Measurements from ENCODE around the gene GSTM3. TPM values are rescaled to one million over a fixed set of nuclear protein-coding genes. Genes with fewer than 3 reads are reported as not detected.
"Not testable (repeated sequence)": the region's sequence is repeated elsewhere in the genome, so short reads cannot be mapped to it uniquely, and the experiment has no call there.

Gene GSTM3
- total RNA-seq, 1 donor from 2014 or later, result 18.5 TPM

DNA sequence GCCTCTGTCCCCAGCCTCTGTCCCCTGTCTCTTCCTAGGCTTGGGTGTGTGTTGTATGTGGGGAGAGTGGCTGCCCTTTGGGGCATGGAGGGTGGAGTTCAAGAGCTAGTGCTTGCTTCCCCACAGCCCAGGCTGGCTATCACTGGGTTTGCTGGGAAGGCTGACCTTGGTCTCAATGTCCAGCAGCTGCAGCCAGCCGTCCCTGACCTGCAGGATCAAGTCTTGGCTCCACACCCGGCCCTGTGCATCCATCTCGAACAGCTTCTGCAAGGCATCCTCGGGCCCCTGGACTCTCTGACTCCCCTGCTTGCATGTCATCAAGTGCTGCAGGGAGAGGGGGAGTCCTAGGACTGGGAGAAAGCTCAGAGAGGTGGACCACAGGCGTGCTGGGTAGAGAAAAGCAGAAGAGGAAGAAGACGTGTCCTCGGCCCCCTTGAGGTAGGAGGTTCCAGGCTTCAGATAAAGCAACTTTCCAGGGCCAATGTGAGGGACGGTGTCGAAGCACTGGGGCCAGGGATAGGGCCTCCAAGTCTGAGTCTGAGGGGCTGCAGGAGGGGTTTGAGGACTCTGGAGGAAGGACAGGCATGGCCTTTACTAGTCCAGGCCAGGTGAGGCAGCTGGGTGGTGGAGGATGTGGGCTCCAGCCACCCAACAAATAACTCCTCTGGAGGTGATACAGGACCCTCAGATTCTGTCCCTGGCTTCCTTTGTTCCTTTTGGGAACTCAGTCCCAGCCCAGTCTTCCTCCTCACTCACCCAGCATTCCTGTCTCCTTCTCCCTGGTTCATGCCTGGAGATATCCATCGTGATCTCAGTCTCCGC, 18.9 kb upstream of the GSTM3 start:
- Histone ChIP-seq H3K4me1 (peaks cover 12% of the 10 kb centered on the region), H3K9me3 (no peaks in the 10 kb centered on the region), H3K36me3 (no peaks in the 10 kb centered on the region), H3K27me3 (ENCODE audit: low read depth) (no peaks in the 10 kb centered on the region), H3K27ac (no peak overlapping the region), H3K4me3 (no peak overlapping the region)
- no peak for TF ChIP-seq CTCF (IDR thresholded peaks at IDR 0.05)
- ATAC-seq, result no peak
- peak; percentile 42 for DNase-seq
- intact Hi-C loops (cut with DNase I), result no loop called here

DNA sequence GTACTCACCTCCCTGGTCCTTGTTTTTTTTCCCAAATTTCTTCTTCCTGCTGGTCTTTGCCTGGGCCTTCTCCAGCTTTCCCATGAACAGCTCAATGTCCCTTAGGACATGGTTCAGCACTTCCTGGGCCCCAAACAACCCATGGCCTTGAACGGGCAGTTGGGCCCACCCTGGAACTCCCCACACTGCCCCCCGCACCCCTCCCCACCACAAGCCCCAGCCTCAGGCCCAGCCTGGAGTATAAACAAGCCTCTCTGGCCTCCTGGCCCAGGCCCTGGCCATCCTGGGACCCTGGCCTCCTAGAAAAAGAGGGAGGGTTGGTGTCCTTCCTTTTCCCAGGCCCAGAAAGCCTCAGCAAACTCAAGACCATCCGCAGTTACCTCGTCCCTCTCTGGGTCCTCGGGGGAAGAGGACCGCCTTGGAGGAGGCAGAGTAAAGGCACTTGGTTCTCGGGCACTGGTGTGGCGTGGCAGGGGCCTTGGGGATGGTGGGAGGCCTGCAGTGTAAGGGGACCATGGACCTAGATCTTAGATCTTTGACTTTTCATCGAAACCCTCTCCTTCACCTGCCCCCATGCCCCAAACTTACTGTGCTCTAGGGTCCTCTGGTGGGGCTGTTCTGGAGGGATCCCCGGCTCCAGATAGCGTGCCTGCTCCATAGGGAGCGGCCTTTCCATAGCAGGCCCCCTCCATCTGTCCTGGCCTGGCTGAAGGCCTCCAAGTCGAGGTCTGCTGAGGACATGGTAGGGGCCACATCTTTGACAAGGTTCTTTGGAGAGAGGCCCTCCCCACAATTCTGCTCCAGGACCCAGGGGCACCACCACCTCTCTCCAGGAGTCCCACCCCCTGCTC, 17.3 kb upstream of the GSTM3 start:
- Histone ChIP-seq H3K4me1 (peaks cover 4% of the 10 kb centered on the region), H3K4me3 (no peak overlapping the region), H3K9me3 (no peaks in the 10 kb centered on the region), H3K27ac (no peak overlapping the region), H3K36me3 (no peaks in the 10 kb centered on the region), H3K27me3 (ENCODE audit: low read depth) (no peaks in the 10 kb centered on the region)
- intact Hi-C loops (cut with DNase I), result no loop called here
- ATAC-seq (no peak), DNase-seq (peak; percentile 25)
- TF ChIP-seq CTCF (IDR thresholded peaks at IDR 0.05), result no peak

DNA sequence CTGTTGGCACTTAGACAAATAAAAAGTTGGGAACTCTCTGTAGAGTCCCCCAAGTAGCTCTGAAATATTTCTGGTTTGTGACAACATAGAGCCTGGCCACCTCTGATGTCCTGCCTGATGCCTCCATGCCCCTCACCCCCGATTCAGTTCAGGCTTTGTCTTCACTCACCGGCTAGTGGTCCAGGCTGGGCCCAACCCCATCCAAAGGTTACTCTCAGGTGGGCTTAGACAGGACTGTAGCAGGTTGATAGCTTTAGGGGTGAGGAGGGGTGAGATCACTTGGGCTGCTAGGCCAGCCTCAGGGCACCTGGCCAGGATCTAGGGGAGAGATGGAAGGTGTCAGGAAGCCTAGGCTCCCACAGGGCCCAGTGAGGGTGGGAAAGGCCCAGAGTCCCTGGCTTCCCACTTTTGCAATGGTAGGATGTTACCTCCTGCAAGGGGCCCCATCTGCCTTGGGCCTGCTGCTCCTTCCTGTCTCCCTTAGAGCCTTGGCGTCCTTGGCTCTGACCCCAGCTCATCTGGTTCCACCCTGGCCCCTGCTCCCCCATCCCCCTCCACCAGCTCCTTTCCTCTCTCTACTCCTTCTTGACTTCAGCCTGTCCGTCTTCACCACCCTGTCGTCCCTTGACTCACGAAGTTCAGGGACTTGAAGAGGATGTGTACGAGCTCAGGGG, 16.1 kb upstream of the GSTM3 start:
- no peaks in the 10 kb centered on the region for H3K4me1 ChIP-seq
- no peak for TF ChIP-seq CTCF (IDR thresholded peaks at IDR 0.05)
- ATAC-seq (no peak), DNase-seq (no peak)
- H3K36me3 ChIP-seq, result no peaks in the 10 kb centered on the region
- H3K9me3 ChIP-seq, result no peaks in the 10 kb centered on the region
- H3K27ac ChIP-seq, result no peak overlapping the region
- intact Hi-C loops (cut with DNase I), result no loop called here
- no peaks in the 10 kb centered on the region for H3K27me3 ChIP-seq (ENCODE audit: low read depth)
- H3K4me3 ChIP-seq, result no peak overlapping the region

- H3K27me3 ChIP-seq (ENCODE audit: low read depth); ATAC-seq; H3K4me1 ChIP-seq; H3K36me3 ChIP-seq; H3K4me3 ChIP-seq; H3K9me3 ChIP-seq; intact Hi-C loops (cut with DNase I); H3K27ac ChIP-seq: not testable (repeated sequence)
- DNase-seq, result peak; percentile 22
These were observed 15.5 kb upstream of the GSTM3 start for GRCh38 chr1:109756325-109756724.

DNA sequence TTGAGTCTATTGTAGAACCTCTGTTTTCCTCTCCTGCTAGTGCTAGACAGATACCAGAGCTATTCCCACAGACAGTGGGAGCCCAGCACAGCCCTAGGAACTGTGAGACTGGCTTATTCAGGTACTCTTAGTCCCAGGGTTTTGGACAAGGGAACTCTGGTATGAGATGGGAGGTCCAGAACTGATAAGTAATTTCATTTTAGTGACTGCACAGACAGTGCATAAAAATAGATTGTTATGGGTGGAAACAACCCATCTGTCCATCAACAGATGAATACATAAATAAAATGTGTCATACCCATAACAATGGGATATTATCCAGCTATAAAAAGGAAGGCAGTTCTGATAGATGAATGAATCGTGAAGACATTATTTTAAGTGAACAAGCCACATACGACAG, 13.9 kb upstream of the GSTM3 start:
- TF ChIP-seq CTCF (IDR thresholded peaks at IDR 0.05), result no peak
- H3K4me3 ChIP-seq, result no peak overlapping the region
- intact Hi-C loops (cut with DNase I), result no loop called here

More for the DNA sequence above, 13.9 kb upstream of the GSTM3 start:
- Histone ChIP-seq H3K4me1 (no peaks in the 10 kb centered on the region), H3K27me3 (ENCODE audit: low read depth) (no peaks in the 10 kb centered on the region), H3K36me3 (no peaks in the 10 kb centered on the region), H3K9me3 (no peaks in the 10 kb centered on the region), H3K27ac (no peak overlapping the region)
- DNase-seq, result no peak
- ATAC-seq, result no peak
